Gastroesophageal sphincter (tissue), 4 donors: ENCODE results near the gene NECTIN1. TPM values are rescaled to one million over a fixed set of nuclear protein-coding genes. Genes with fewer than 3 reads are reported as not detected.

Source experiments
- ATAC-seq: fragments of 150-250 bp; one replicate; pipeline ENCODE4 v1.9.1; 2016; ENCODE audit warnings: mild to moderate bottlenecking, moderate library complexity
- H3K27ac ChIP-seq, 4 donors: fragments of 200-600 bp; sonication (generic) in 3 of 4; 1 replicate in 3 of 4; 2 replicates in 1 of 4; pipeline ENCODE4 v1.5.1; 2016 to 2019
- H3K27me3 ChIP-seq: fragments of 200-600 bp; sonication (generic); one replicate; pipeline ENCODE4 v1.5.1; 2019
- H3K36me3 ChIP-seq, 2 donors: fragments of 200-600 bp; sonication (generic); one replicate each; pipeline ENCODE4 v1.5.1; 2019; ENCODE audit warnings: control low read depth in 1 of 2
- H3K4me1 ChIP-seq, 3 donors: fragments of 200-600 bp; sonication (generic); 1 replicate in 2 of 3; 2 replicates in 1 of 3; pipeline ENCODE4 v1.5.1; 2016 to 2019; ENCODE audit warnings: control low read depth in 2 of 3
- H3K4me3 ChIP-seq, 2 donors: fragments of 200-600 bp; sonication (generic); one replicate each; pipeline ENCODE4 v1.5.1; 2019; ENCODE audit warnings: mild to moderate bottlenecking in 1 of 2, moderate library complexity in 1 of 2
- H3K9me3 ChIP-seq, 3 donors: fragments of 200-600 bp; sonication (generic); one replicate each; pipeline ENCODE4 v1.5.1; 2017 to 2019; ENCODE audit warnings: control low read depth in 2 of 3
- CTCF ChIP-seq, 4 experiments: fragments of 200-600 bp in 2 of 4; fragments of 450-650 bp in 2 of 4; sonication (generic) in 1 of 4; IDR thresholded peaks; one replicate each; pipeline ENCODE4 v1.5.1; 2017 to 2019; ENCODE audit warnings: antibody characterized with exemption in 4 of 4, mild to moderate bottlenecking in 2 of 4, moderate library complexity in 2 of 4
- EP300 ChIP-seq: sonication (generic); formaldehyde crosslinking; IDR thresholded peaks from one replicate; pipeline ENCODE4 v1.6.1; 2017; ENCODE audit warnings: antibody characterized with exemption, mild to moderate bottlenecking
- POLR2A ChIP-seq, 2 donors: fragments of 450-650 bp; IDR thresholded peaks; one replicate each; pipeline ENCODE4 v1.6.1; 2017; ENCODE audit warnings: antibody characterized with exemption in 2 of 2, mild to moderate bottlenecking in 2 of 2, moderate library complexity in 1 of 2
- POLR2AphosphoS5 ChIP-seq: sonication (generic); formaldehyde crosslinking; IDR thresholded peaks from one replicate; pipeline ENCODE4 v1.6.1; 2017; ENCODE audit warnings: antibody characterized with exemption
- WGBS, 2 donors: methylation state at CpG; one replicate each; pipeline ENCODE4 v1.1.5; 2018; ENCODE audit warnings: low coverage in 1 of 2; 5-methylcytosine and 5-hydroxymethylcytosine counted together
- total RNA-seq, 4 donors: library from RNA; depleted of rRNA; stranded (reverse); fragments of >200 nt; gene quantifications; one replicate each; pipeline ENCODE4 v1.1.0, GENCODE V29; 2016

NECTIN1 gene
- total RNA-seq, 4 donors from 2014 or later = 2.6 to 7.1 (median 4.3) TPM

- 89 to 96% methylated on average over 3 to 5 of the region's 5 CpGs for WGBS, 2 donors
- TF ChIP-seq CTCF (IDR thresholded peaks at IDR 0.05) (no peak), EP300 (no peak), POLR2A (IDR thresholded peaks at IDR 0.05) (no peak), POLR2AphosphoS5 (no peak)
- no peak overlapping the region for H3K27ac ChIP-seq
- H3K4me3 ChIP-seq = no peak overlapping the region
- no peaks in the 10 kb centered on the region for H3K9me3 ChIP-seq
- no peaks in the 10 kb centered on the region for H3K36me3 ChIP-seq
- ATAC-seq = no peak
- H3K4me1 ChIP-seq = no peaks in the 10 kb centered on the region
- H3K27me3 ChIP-seq = peaks cover 31% of the 10 kb centered on the region
Measured at GRCh38 chr11:119757378-119757777, 28.4 kb upstream of the NECTIN1 start.

- Histone ChIP-seq H3K4me1 (no peaks in the 10 kb centered on the region), H3K27me3 (peaks cover 38% of the 10 kb centered on the region), H3K9me3 (no peaks in the 10 kb centered on the region), H3K4me3 (no peak overlapping the region), H3K36me3 (no peaks in the 10 kb centered on the region), H3K27ac (no peak overlapping the region)
- ATAC-seq = no peak
- no peak for TF ChIP-seq POLR2A (IDR thresholded peaks at IDR 0.05)
- TF ChIP-seq POLR2AphosphoS5 = no peak
- TF ChIP-seq CTCF (IDR thresholded peaks at IDR 0.05) = no peak
- TF ChIP-seq EP300 = no peak
- 40 to 98% methylated on average over 2 to 5 of the region's 5 CpGs for WGBS, 2 donors
Measured at GRCh38 chr11:119756169-119756865, 27.3 kb upstream of the NECTIN1 start.

- no peak for TF ChIP-seq EP300
- no peak for TF ChIP-seq CTCF (IDR thresholded peaks at IDR 0.05)
- no peak for TF ChIP-seq POLR2A (IDR thresholded peaks at IDR 0.05)
- no peak for TF ChIP-seq POLR2AphosphoS5
- ATAC-seq = no peak
- Histone ChIP-seq H3K36me3 (no peaks in the 10 kb centered on the region), H3K9me3 (no peaks in the 10 kb centered on the region), H3K27ac (no peak overlapping the region), H3K4me3 (no peak overlapping the region), H3K4me1 (no peaks in the 10 kb centered on the region), H3K27me3 (peaks cover 46% of the 10 kb centered on the region)
- WGBS, 2 donors = 29% methylated on average over 2 of the region's 9 CpGs; no CpG with 5 or more reads in 1 of the 2 donors
Measured at GRCh38 chr11:119755356-119756071, 26.5 kb upstream of the NECTIN1 start.

- Histone ChIP-seq H3K36me3 (no peaks in the 10 kb centered on the region), H3K4me3 (no peak overlapping the region), H3K4me1 (no peaks in the 10 kb centered on the region), H3K9me3 (no peaks in the 10 kb centered on the region), H3K27ac (no peak overlapping the region), H3K27me3 (peaks cover 53% of the 10 kb centered on the region)
- 79% methylated on average over 12 of the region's 18 CpGs; no CpG with 5 or more reads in 1 of the 2 donors for WGBS, 2 donors
- TF ChIP-seq EP300 (no peak), POLR2AphosphoS5 (no peak), POLR2A (IDR thresholded peaks at IDR 0.05) (no peak), CTCF (IDR thresholded peaks at IDR 0.05) (no peak)
- no peak for ATAC-seq
Measured at GRCh38 chr11:119754656-119755355, 25.8 kb upstream of the NECTIN1 start.
